ENCODE results near the gene FBXL16. TPM values are rescaled to one million over a fixed set of nuclear protein-coding genes. Genes with fewer than 3 reads are reported as not detected.
A peak's percentile ranks its signal among the peaks of the same experiment; 100 is the strongest.

FBXL16 gene
- total and polyA plus RNA-seq, 2 of the 13 experiments (the other 11 are each of a cell fraction or from before 2014, with no cell fraction given), result 0.22 to 2.0 TPM

DNA sequence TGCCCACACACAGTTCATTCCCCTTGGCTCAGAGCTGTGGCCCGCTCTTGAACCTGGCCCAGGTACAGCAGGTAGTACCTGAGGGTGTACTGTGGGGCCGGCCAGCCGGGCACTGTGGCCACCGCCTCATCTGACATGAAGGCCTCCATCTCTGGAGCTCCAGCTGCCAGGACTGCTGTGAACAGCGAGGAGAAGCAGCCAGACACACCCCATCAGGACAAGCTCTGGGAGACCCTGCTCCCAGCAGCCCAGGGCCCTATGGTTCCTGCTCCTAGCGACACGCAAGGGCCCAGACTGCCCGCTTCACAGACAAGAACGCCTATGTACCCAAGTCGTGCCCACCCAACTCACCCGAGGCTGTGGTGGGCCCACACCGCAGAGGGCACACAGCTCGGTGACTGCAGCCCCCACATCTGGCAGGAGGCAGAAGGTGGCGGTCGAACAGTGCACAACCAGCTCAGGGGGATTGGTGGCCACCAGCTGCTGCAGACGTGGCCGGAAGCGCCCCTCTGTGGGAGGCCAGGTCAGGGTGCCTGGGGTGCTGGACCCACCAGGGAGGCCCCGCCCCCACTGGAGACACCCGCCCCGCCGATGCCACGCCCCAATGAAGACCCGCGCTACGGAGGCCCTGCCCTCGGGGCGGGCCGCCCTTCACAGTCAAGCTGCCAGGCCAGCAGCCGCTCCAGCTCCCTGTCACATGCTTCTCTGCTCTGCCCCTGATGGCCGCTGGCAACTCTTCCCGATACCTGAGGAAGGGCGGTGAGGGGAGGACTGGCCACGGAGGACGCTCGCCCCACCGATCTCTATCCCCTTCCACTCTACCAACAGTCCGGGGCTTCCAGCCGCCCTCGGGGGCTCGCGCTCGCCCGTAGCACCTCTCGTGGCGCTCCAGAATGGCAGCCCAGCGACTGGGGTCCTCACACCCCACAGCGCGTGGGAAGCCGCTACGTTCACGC, 26.5 kb downstream of the FBXL16 start (continued):
- TF ChIP-seq CC2D1A (CRISPR knock-in tag; IDR thresholded peaks at IDR 0.05) (peak; percentile 22; the same call in 1 of the 2 replicates), KLF6 (CRISPR knock-in tag; IDR thresholded peaks at IDR 0.05) (no peak), ZFP36 (IDR thresholded peaks at IDR 0.05; ENCODE audit: borderline replicate concordance, low read depth, low read length, partially characterized antibody) (no peak), ASH2L (IDR thresholded peaks at IDR 0.05; ENCODE audit: insufficient read length, low read depth, low read length) (peak; percentile 27), SNAI1 (CRISPR knock-in tag; IDR thresholded peaks at IDR 0.05; ENCODE audit: borderline replicate concordance) (no peak), KLF11 (CRISPR knock-in tag; IDR thresholded peaks at IDR 0.05) (no peak), RELA (CRISPR knock-in tag; IDR thresholded peaks at IDR 0.05) (no peak), ZNF460 (CRISPR knock-in tag; IDR thresholded peaks at IDR 0.05; ENCODE audit: borderline replicate concordance) (no peak), ZNF331 (CRISPR knock-in tag; IDR thresholded peaks at IDR 0.05) (0 out of 2 replicates have a peak, but pooled peaks have one; percentile 37), NR2F2 (IDR thresholded peaks at IDR 0.05; ENCODE audit: borderline replicate concordance, low read depth) (no peak), RXRB (CRISPR knock-in tag; IDR thresholded peaks at IDR 0.05; ENCODE audit: borderline replicate concordance) (peak; percentile 24; the same call in 1 of the 2 replicates), ZNF234 (CRISPR knock-in tag; conservative IDR thresholded peaks at IDR 0.05) (no peak), ZNF546 (CRISPR knock-in tag; conservative IDR thresholded peaks at IDR 0.05) (peak; percentile 31; the same call in 1 of the 2 replicates), ZNF816 (CRISPR knock-in tag; IDR thresholded peaks at IDR 0.05; ENCODE audit: borderline replicate concordance) (no peak), ZC3H13 (CRISPR knock-in tag; IDR thresholded peaks at IDR 0.05) (peak; percentile 91), SOX5 (CRISPR knock-in tag; IDR thresholded peaks at IDR 0.05; ENCODE audit: borderline replicate concordance) (no peak)
- TF ChIP-seq, protein P1, sequence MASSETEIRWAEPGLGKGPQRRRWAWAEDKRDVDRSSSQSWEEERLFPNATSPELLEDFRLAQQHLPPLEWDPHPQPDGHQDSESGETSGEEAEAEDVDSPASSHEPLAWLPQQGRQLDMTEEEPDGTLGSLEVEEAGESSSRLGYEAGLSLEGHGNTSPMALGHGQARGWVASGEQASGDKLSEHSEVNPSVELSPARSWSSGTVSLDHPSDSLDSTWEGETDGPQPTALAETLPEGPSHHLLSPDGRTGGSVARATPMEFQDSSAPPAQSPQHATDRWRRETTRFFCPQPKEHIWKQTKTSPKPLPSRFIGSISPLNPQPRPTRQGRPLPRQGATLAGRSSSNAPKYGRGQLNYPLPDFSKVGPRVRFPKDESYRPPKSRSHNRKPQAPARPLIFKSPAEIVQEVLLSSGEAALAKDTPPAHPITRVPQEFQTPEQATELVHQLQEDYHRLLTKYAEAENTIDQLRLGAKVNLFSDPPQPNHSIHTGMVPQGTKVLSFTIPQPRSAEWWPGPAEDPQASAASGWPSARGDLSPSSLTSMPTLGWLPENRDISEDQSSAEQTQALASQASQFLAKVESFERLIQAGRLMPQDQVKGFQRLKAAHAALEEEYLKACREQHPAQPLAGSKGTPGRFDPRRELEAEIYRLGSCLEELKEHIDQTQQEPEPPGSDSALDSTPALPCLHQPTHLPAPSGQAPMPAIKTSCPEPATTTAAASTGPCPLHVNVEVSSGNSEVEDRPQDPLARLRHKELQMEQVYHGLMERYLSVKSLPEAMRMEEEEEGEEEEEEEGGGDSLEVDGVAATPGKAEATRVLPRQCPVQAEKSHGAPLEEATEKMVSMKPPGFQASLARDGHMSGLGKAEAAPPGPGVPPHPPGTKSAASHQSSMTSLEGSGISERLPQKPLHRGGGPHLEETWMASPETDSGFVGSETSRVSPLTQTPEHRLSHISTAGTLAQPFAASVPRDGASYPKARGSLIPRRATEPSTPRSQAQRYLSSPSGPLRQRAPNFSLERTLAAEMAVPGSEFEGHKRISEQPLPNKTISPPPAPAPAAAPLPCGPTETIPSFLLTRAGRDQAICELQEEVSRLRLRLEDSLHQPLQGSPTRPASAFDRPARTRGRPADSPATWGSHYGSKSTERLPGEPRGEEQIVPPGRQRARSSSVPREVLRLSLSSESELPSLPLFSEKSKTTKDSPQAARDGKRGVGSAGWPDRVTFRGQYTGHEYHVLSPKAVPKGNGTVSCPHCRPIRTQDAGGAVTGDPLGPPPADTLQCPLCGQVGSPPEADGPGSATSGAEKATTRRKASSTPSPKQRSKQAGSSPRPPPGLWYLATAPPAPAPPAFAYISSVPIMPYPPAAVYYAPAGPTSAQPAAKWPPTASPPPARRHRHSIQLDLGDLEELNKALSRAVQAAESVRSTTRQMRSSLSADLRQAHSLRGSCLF (CRISPR knock-in tag; IDR thresholded peaks at IDR 0.05; ENCODE audit: borderline replicate concordance), result no peak
- TF ChIP-seq, protein P2, sequence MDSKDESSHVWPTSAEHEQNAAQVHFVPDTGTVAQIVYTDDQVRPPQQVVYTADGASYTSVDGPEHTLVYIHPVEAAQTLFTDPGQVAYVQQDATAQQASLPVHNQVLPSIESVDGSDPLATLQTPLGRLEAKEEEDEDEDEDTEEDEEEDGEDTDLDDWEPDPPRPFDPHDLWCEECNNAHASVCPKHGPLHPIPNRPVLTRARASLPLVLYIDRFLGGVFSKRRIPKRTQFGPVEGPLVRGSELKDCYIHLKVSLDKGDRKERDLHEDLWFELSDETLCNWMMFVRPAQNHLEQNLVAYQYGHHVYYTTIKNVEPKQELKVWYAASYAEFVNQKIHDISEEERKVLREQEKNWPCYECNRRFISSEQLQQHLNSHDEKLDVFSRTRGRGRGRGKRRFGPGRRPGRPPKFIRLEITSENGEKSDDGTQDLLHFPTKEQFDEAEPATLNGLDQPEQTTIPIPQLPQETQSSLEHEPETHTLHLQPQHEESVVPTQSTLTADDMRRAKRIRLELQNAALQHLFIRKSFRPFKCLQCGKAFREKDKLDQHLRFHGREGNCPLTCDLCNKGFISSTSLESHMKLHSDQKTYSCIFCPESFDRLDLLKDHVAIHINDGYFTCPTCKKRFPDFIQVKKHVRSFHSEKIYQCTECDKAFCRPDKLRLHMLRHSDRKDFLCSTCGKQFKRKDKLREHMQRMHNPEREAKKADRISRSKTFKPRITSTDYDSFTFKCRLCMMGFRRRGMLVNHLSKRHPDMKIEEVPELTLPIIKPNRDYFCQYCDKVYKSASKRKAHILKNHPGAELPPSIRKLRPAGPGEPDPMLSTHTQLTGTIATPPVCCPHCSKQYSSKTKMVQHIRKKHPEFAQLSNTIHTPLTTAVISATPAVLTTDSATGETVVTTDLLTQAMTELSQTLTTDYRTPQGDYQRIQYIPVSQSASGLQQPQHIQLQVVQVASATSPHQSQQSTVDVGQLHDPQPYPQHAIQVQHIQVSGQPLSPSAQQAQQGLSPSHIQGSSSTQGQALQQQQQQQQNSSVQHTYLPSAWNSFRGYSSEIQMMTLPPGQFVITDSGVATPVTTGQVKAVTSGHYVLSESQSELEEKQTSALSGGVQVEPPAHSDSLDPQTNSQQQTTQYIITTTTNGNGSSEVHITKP (CRISPR knock-in tag; IDR thresholded peaks at IDR 0.05; ENCODE audit: low read depth), result no peak
- TF ChIP-seq, protein P3, sequence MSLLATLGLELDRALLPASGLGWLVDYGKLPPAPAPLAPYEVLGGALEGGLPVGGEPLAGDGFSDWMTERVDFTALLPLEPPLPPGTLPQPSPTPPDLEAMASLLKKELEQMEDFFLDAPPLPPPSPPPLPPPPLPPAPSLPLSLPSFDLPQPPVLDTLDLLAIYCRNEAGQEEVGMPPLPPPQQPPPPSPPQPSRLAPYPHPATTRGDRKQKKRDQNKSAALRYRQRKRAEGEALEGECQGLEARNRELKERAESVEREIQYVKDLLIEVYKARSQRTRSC (CRISPR knock-in tag; IDR thresholded peaks at IDR 0.05; ENCODE audit: low read depth), result no peak
